ENCODE measurements around the gene SLC5A12. TPM values are rescaled to one million over a fixed set of nuclear protein-coding genes. Genes with fewer than 3 reads are reported as not detected.
"Not testable (repeated sequence)": the region's sequence is repeated elsewhere in the genome, so short reads cannot be mapped to it uniquely, and the experiment has no call there.

SLC5A12 gene
- total and polyA plus RNA-seq, 4 donors = 0.28 to 1.0 (median 0.64) TPM

DNA sequence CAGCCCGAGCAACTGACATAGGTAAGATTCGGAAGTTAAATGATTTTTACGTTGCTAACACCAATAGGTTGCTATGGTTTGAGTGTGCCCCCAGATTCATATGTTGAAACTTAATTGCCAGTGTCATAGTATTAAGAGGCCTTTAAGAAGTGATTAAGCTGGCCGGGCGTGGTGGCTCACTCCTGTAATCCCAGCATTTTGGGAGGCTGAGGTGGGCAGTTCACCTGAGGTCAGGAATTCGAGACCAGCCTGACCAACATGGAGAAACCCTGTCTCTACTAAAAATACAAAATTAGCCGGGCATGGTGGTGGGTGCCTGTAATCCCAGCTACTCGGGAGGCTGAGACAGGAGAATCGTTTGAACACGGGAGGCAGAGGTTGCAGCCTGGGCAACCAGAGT lies 78.5 kb downstream of the SLC5A12 start:
- H3K27me3 ChIP-seq (ENCODE audit: control insufficient read depth, insufficient read depth, low read length); H3K36me3 ChIP-seq (ENCODE audit: control insufficient read depth, insufficient read depth, low read length); H3K9me3 ChIP-seq (ENCODE audit: control insufficient read depth, insufficient read depth, low read length); H3K4me3 ChIP-seq (ENCODE audit: low read depth, low read length); DNase-seq (ENCODE audit: low read depth in 4 of 6, low spot score in 6 of 6); H3K4me1 ChIP-seq (ENCODE audit: control insufficient read depth, insufficient read depth, low read length); H3K27ac ChIP-seq (ENCODE audit: low read depth, low read length): not testable (repeated sequence)
- 100% methylated on average over 4 of the region's 10 CpGs for WGBS (ENCODE audit: insufficient coverage)

DNA sequence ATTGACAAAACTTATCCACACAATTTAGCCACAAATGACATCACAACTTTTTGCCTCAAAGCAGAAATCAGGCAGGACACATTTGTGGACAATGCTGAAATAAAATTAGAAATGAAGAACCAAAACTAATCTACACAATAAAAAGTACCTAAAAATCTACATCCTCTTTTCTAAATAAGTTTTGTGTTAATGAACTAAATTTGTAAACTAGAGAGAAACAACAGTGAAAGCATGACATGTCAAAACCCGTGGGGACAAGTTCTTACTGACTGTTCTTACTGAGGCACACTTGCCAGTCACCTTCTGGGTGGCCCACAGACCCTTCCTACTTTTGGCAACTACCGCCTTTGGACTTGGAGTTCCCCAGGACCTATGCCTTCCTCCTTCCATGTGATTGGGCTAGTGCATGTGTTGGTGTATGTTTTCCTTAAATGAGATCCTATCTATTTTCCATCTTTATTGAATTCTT lies 89.1 kb downstream of the SLC5A12 start:
- no peak for DNase-seq (ENCODE audit: low read depth in 4 of 6, low spot score in 6 of 6)
- H3K36me3 ChIP-seq (ENCODE audit: control insufficient read depth, insufficient read depth, low read length) = no peaks in the 10 kb centered on the region
- no peaks in the 10 kb centered on the region for H3K4me1 ChIP-seq (ENCODE audit: control insufficient read depth, insufficient read depth, low read length)
- H3K9me3 ChIP-seq (ENCODE audit: control insufficient read depth, insufficient read depth, low read length) = no peaks in the 10 kb centered on the region
- no peak overlapping the region for H3K4me3 ChIP-seq (ENCODE audit: low read depth, low read length)
- H3K27ac ChIP-seq (ENCODE audit: low read depth, low read length) = no peak overlapping the region
- WGBS (ENCODE audit: insufficient coverage) = 80% methylated on average over 1 of the region's 2 CpGs
- no peaks in the 10 kb centered on the region for H3K27me3 ChIP-seq (ENCODE audit: control insufficient read depth, insufficient read depth, low read length)

DNA sequence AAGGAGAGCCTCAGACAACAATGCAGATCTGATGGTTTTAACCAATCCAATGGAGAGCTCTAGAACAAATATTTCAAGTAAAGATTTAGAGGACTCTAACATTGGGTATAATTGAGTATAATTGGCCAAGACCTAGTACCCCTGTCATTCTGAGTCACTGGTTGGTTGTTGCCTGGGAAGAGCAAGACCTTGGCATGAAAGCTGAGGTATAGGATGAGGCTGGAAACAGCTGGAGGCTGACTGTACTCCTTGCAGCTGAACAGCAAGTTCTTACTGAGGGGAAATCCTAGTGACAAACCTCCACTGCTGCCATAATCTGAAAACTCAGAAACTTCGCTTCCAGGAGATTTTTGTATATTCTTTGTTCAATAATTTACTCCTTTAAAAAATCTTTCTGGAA lies 95.5 kb downstream of the SLC5A12 start:
- H3K27me3 ChIP-seq (ENCODE audit: control insufficient read depth, insufficient read depth, low read length) = no peaks in the 10 kb centered on the region
- WGBS (ENCODE audit: insufficient coverage) = no CpG with 5 or more reads among the region's 1 CpG
- no peak for DNase-seq (ENCODE audit: low read depth in 4 of 6, low spot score in 6 of 6)
- H3K36me3 ChIP-seq (ENCODE audit: control insufficient read depth, insufficient read depth, low read length) = no peaks in the 10 kb centered on the region
- H3K4me3 ChIP-seq (ENCODE audit: low read depth, low read length) = no peak overlapping the region
- no peaks in the 10 kb centered on the region for H3K4me1 ChIP-seq (ENCODE audit: control insufficient read depth, insufficient read depth, low read length)
- H3K27ac ChIP-seq (ENCODE audit: low read depth, low read length) = no peak overlapping the region
- no peaks in the 10 kb centered on the region for H3K9me3 ChIP-seq (ENCODE audit: control insufficient read depth, insufficient read depth, low read length)

DNA sequence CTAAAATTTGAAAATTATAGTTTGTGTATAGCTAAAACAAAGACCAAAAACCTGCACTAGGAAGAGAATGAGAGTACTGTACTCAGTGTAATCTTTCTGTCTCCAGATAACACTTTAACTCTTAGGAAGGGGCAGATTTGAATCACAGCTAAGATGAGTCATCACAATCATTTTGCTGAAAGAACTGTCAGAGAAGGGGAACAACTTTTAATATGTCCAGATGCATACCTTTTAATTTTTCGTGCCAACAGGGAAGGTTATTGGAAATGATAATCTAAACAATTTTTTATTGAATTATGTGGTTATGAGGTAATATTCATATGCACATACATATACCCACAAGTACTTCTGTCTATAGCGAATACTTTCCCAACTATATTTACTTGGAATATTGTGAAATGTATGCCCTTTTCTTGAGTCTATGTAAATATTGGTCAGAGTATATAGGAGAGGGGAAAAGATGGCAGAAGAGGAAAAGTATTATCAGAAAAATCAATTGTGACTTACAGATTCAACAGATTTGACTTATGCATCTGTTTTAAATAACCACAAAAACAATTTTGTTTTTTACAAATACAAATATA lies 98.7 kb downstream of the SLC5A12 start:
- DNase-seq (ENCODE audit: low read depth in 4 of 6, low spot score in 6 of 6) = no peak
- no peaks in the 10 kb centered on the region for H3K27me3 ChIP-seq (ENCODE audit: control insufficient read depth, insufficient read depth, low read length)
- H3K9me3 ChIP-seq (ENCODE audit: control insufficient read depth, insufficient read depth, low read length) = no peaks in the 10 kb centered on the region
- no peaks in the 10 kb centered on the region for H3K36me3 ChIP-seq (ENCODE audit: control insufficient read depth, insufficient read depth, low read length)
- H3K4me3 ChIP-seq (ENCODE audit: low read depth, low read length) = no peak overlapping the region
- WGBS (ENCODE audit: insufficient coverage) = no CpG with 5 or more reads among the region's 2 CpGs
- no peaks in the 10 kb centered on the region for H3K4me1 ChIP-seq (ENCODE audit: control insufficient read depth, insufficient read depth, low read length)
- no peak overlapping the region for H3K27ac ChIP-seq (ENCODE audit: low read depth, low read length)

DNA sequence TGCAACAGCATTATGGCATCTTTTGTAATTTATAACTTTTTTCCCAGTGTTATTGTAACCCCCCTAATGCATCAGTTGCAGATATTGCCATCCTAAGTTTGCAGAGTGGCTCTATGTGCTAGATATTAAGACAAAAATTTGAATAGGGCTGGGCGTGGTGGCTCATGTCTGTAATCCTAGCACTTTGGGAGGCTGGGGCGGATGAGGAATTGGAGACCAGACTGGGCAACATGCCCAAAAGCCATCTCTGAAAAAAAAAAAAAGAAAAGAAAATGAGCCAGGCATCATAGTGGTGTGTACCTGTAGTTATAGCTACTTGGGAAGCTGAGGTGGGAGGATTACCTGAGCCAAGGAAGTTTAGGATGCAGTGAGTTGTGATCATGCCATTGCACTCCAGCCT lies 99.7 kb downstream of the SLC5A12 start:
- DNase-seq (ENCODE audit: low read depth in 4 of 6, low spot score in 6 of 6) = no peak
- Histone ChIP-seq H3K4me1 (ENCODE audit: control insufficient read depth, insufficient read depth, low read length) (no peaks in the 10 kb centered on the region), H3K36me3 (ENCODE audit: control insufficient read depth, insufficient read depth, low read length) (no peaks in the 10 kb centered on the region), H3K4me3 (ENCODE audit: low read depth, low read length) (no peak overlapping the region), H3K27ac (ENCODE audit: low read depth, low read length) (no peak overlapping the region), H3K27me3 (ENCODE audit: control insufficient read depth, insufficient read depth, low read length) (no peaks in the 10 kb centered on the region), H3K9me3 (ENCODE audit: control insufficient read depth, insufficient read depth, low read length) (no peaks in the 10 kb centered on the region)
- 89% methylated on average over 2 of the region's 2 CpGs for WGBS (ENCODE audit: insufficient coverage)

DNA sequence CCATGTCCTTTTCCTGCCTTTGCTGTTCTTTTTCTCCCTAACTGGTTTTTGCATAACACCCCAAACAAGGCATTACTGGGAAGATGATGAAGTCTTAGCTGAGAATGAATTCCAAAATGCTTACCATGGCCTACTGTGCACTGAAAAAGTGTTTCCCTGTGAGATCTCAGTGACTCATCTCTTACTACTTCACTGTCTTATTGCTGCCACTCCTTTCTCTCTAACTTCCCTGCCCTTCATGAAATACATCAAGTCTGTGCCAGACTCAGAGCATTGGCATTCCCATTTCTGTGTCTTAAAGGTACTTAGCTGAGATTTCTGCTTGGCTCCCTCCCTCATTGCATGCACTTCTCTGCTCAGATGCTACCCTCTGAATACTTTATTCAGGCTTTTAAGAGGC lies 100.7 kb downstream of the SLC5A12 start:
- no peaks in the 10 kb centered on the region for H3K4me1 ChIP-seq (ENCODE audit: control insufficient read depth, insufficient read depth, low read length)
- H3K27ac ChIP-seq (ENCODE audit: low read depth, low read length) = no peak overlapping the region
- H3K27me3 ChIP-seq (ENCODE audit: control insufficient read depth, insufficient read depth, low read length) = no peaks in the 10 kb centered on the region
- no peaks in the 10 kb centered on the region for H3K36me3 ChIP-seq (ENCODE audit: control insufficient read depth, insufficient read depth, low read length)
- H3K4me3 ChIP-seq (ENCODE audit: low read depth, low read length) = no peak overlapping the region
- DNase-seq (ENCODE audit: low read depth in 4 of 6, low spot score in 6 of 6) = peak in 1 of 6 donors; percentile 5
- H3K9me3 ChIP-seq (ENCODE audit: control insufficient read depth, insufficient read depth, low read length) = no peaks in the 10 kb centered on the region

DNA sequence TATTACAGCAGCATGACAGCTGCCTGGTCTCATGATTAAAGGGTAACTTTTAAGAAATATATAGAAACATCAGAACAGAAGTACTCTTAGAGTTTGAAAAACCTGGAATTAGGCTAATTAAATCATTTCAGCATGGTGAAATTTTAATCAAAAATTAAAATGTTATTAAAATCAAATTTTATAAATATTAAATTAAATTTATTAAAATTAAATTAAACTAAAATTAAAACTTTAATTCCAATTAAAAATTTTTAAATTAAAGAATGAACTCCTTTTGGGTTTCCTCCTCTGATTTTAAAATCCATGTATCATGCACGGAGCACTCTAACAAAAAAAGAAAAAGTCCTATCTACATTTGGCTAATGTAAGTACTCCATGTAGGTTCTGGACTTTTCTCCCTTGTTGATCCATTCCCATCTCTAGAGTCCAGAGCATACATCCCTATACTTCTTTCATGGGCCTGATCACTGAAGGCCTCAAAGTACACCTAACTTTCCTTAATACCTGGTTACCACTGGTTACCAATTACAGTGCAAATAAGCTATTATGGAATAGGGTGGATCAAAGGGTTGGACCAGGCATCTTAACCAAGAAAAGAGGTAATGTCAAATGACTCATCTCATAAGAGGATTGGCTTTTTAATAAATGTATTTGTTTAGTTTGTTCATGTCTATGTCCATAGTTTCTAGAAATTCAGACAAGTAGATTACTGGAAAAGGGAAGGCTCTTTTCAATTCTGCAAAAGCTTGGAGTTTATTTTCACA lies 101.4 kb downstream of the SLC5A12 start:
- H3K9me3 ChIP-seq (ENCODE audit: control insufficient read depth, insufficient read depth, low read length) = no peaks in the 10 kb centered on the region
- H3K36me3 ChIP-seq (ENCODE audit: control insufficient read depth, insufficient read depth, low read length) = no peaks in the 10 kb centered on the region
- no peak for DNase-seq (ENCODE audit: low read depth in 4 of 6, low spot score in 6 of 6)
- no peak overlapping the region for H3K27ac ChIP-seq (ENCODE audit: low read depth, low read length)
- 83% methylated on average over 1 of the region's 1 CpG for WGBS (ENCODE audit: insufficient coverage)
- no peaks in the 10 kb centered on the region for H3K27me3 ChIP-seq (ENCODE audit: control insufficient read depth, insufficient read depth, low read length)
- H3K4me1 ChIP-seq (ENCODE audit: control insufficient read depth, insufficient read depth, low read length) = no peaks in the 10 kb centered on the region
- no peak overlapping the region for H3K4me3 ChIP-seq (ENCODE audit: low read depth, low read length)

DNA sequence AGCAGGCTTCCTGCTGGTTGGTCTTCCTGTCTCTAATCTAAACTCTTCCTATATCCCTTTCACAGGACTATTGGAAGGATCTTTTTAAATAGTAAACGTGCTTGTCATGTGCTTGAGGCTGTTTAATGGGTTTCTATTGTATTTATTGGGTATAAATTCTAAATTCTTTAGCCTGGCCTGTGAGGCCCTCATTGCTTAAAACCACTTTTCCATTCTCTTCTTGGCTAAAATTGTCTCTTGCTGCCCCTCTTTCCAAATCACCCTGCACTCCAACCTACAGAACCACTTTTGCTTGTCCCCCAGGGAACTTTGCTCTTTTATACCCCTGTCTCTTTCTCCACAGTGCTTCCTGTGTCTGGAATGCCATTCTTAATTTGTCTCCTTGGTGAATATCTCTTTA lies 103.4 kb downstream of the SLC5A12 start:
- H3K9me3 ChIP-seq (ENCODE audit: control insufficient read depth, insufficient read depth, low read length) = no peaks in the 10 kb centered on the region
- no peaks in the 10 kb centered on the region for H3K36me3 ChIP-seq (ENCODE audit: control insufficient read depth, insufficient read depth, low read length)
- no peak for DNase-seq (ENCODE audit: low read depth in 4 of 6, low spot score in 6 of 6)
- WGBS (ENCODE audit: insufficient coverage) = no CpG with 5 or more reads among the region's 1 CpG
- H3K4me1 ChIP-seq (ENCODE audit: control insufficient read depth, insufficient read depth, low read length) = no peaks in the 10 kb centered on the region
- H3K27me3 ChIP-seq (ENCODE audit: control insufficient read depth, insufficient read depth, low read length) = no peaks in the 10 kb centered on the region
- H3K4me3 ChIP-seq (ENCODE audit: low read depth, low read length) = no peak overlapping the region
- no peak overlapping the region for H3K27ac ChIP-seq (ENCODE audit: low read depth, low read length)

Measured in spinal cord (tissue), 10 donors.